Measurements from ENCODE around the gene CASP6. TPM values are rescaled to one million over a fixed set of nuclear protein-coding genes. Genes with fewer than 3 reads are reported as not detected.

The CASP6 gene
- total RNA-seq, 3 donors from 2014 or later = 18.6 to 39.1 (median 24.9) TPM

- intact Hi-C loops (cut with DNase I; ENCODE audit: low total_unique reads) = no loop called here
These were observed 16.4 kb upstream of the CASP6 start for GRCh38 chr4:109719604-109720003.

GRCh38 chr4:109718759-109719158 lies 15.5 kb upstream of the CASP6 start:
- no peak overlapping the region for H3K4me3 ChIP-seq
- intact Hi-C loops (cut with DNase I; ENCODE audit: low total_unique reads) = no loop called here
- H3K9me3 ChIP-seq = no peaks in the 10 kb centered on the region
- no peak for DNase-seq (ENCODE audit: low spot score in 2 of 2)
- H3K36me3 ChIP-seq = no peaks in the 10 kb centered on the region
- no peak overlapping the region for H3K27ac ChIP-seq
- H3K4me1 ChIP-seq = no peaks in the 10 kb centered on the region
- no peak for TF ChIP-seq CTCF (IDR thresholded peaks at IDR 0.05)
- TF ChIP-seq POLR2A (IDR thresholded peaks at IDR 0.05) = no peak
- no peak for TF ChIP-seq POLR2AphosphoS5 (IDR thresholded peaks at IDR 0.05)
- no peaks in the 10 kb centered on the region for H3K27me3 ChIP-seq

More at GRCh38 chr4:109719604-109720003, 16.4 kb upstream of the CASP6 start:
- H3K4me1 ChIP-seq = no peaks in the 10 kb centered on the region
- H3K27me3 ChIP-seq = no peaks in the 10 kb centered on the region
- H3K9me3 ChIP-seq = no peaks in the 10 kb centered on the region
- H3K36me3 ChIP-seq = no peaks in the 10 kb centered on the region
- TF ChIP-seq CTCF (IDR thresholded peaks at IDR 0.05) = no peak
- TF ChIP-seq POLR2A (IDR thresholded peaks at IDR 0.05) = no peak
- TF ChIP-seq POLR2AphosphoS5 (IDR thresholded peaks at IDR 0.05) = no peak
- no peak for DNase-seq (ENCODE audit: low spot score in 2 of 2)
- H3K4me3 ChIP-seq = no peak overlapping the region
- no peak overlapping the region for H3K27ac ChIP-seq

GRCh38 chr4:109713500-109713899 lies 10.3 kb upstream of the CASP6 start:
- intact Hi-C loops (cut with DNase I; ENCODE audit: low total_unique reads) = no loop called here
- TF ChIP-seq POLR2AphosphoS5 (IDR thresholded peaks at IDR 0.05) (no peak), POLR2A (IDR thresholded peaks at IDR 0.05) (no peak), CTCF (IDR thresholded peaks at IDR 0.05) (no peak)
- H3K27ac ChIP-seq = no peak overlapping the region
- H3K4me3 ChIP-seq = no peak overlapping the region
- no peaks in the 10 kb centered on the region for H3K4me1 ChIP-seq
- no peaks in the 10 kb centered on the region for H3K27me3 ChIP-seq
- no peaks in the 10 kb centered on the region for H3K36me3 ChIP-seq
- no peaks in the 10 kb centered on the region for H3K9me3 ChIP-seq
- no peak for DNase-seq (ENCODE audit: low spot score in 2 of 2)

GRCh38 chr4:109708990-109709389 lies 5.7 kb upstream of the CASP6 start:
- TF ChIP-seq POLR2AphosphoS5 (IDR thresholded peaks at IDR 0.05) (no peak), CTCF (IDR thresholded peaks at IDR 0.05) (no peak), POLR2A (IDR thresholded peaks at IDR 0.05) (no peak)
- no peaks in the 10 kb centered on the region for H3K4me1 ChIP-seq
- no peak overlapping the region for H3K4me3 ChIP-seq
- H3K27me3 ChIP-seq = no peaks in the 10 kb centered on the region
- DNase-seq (ENCODE audit: low spot score in 2 of 2) = no peak
- intact Hi-C loops (cut with DNase I; ENCODE audit: low total_unique reads) = no loop called here
- H3K9me3 ChIP-seq = no peaks in the 10 kb centered on the region
- no peaks in the 10 kb centered on the region for H3K36me3 ChIP-seq
- H3K27ac ChIP-seq = no peak overlapping the region

- no peaks in the 10 kb centered on the region for H3K9me3 ChIP-seq
- no peak overlapping the region for H3K27ac ChIP-seq
- intact Hi-C loops (cut with DNase I; ENCODE audit: low total_unique reads) = no loop called here
- no peaks in the 10 kb centered on the region for H3K36me3 ChIP-seq
- DNase-seq (ENCODE audit: low spot score in 2 of 2) = no peak
- TF ChIP-seq POLR2AphosphoS5 (IDR thresholded peaks at IDR 0.05) = no peak
- TF ChIP-seq CTCF (IDR thresholded peaks at IDR 0.05) = no peak
- TF ChIP-seq POLR2A (IDR thresholded peaks at IDR 0.05) = no peak
- no peaks in the 10 kb centered on the region for H3K4me1 ChIP-seq
- H3K4me3 ChIP-seq = no peak overlapping the region
- no peaks in the 10 kb centered on the region for H3K27me3 ChIP-seq
These were observed 5.2 kb upstream of the CASP6 start for GRCh38 chr4:109708435-109708834.

All from breast epithelium (tissue), 4 donors.